H9 (cell line): Measurements from ENCODE around the gene GLRX2. TPM values are rescaled to one million over a fixed set of nuclear protein-coding genes. Genes with fewer than 3 reads are reported as not detected.

Experiments
- DNase-seq: peaks from one replicate; pipeline ENCODE4 v3.0.0-alpha.2; 2017
- H2AFZ ChIP-seq: one replicate; pipeline ENCODE4 v1.6.1; 2013; ENCODE audit warnings: mild to moderate bottlenecking, low read length, control low read depth, moderate library complexity
- H2AK5ac ChIP-seq: 2 replicates; pipeline ENCODE4 v1.6.1; 2013; ENCODE audit warnings: low read length, control low read depth, mixed read lengths; ENCODE audit not compliant: insufficient read length
- H2BK120ac ChIP-seq: one replicate; pipeline ENCODE4 v1.6.1; 2013; ENCODE audit warnings: low read depth, mild to moderate bottlenecking, low read length, control low read depth, inconsistent platforms; ENCODE audit not compliant: poor library complexity, severe bottlenecking
- H2BK12ac ChIP-seq: 2 replicates; pipeline ENCODE4 v1.6.1; 2013; ENCODE audit warnings: low read length, control low read depth, mixed read lengths, low read depth; ENCODE audit not compliant: insufficient read length
- H2BK15ac ChIP-seq: 2 replicates; pipeline ENCODE4 v1.6.1; 2013; ENCODE audit warnings: low read depth, low read length, control low read depth
- H2BK20ac ChIP-seq: one replicate; pipeline ENCODE4 v1.6.1; 2013; ENCODE audit warnings: low read depth, mild to moderate bottlenecking, low read length, control low read depth, inconsistent platforms; ENCODE audit not compliant: poor library complexity, severe bottlenecking
- H2BK5ac ChIP-seq: 2 replicates; pipeline ENCODE4 v1.6.1; 2013; ENCODE audit warnings: low read length, control low read depth, mixed read lengths; ENCODE audit not compliant: insufficient read length
- H3K14ac ChIP-seq: 2 replicates; pipeline ENCODE4 v1.6.1; 2013; ENCODE audit warnings: low read length, control low read depth; ENCODE audit not compliant: insufficient read depth
- H3K18ac ChIP-seq: 2 replicates; pipeline ENCODE4 v1.6.1; 2013; ENCODE audit warnings: low read depth, mild to moderate bottlenecking, mixed read lengths, low read length, control low read depth; ENCODE audit not compliant: insufficient read length
- H3K23ac ChIP-seq: 2 replicates; pipeline ENCODE4 v1.6.1; 2013; ENCODE audit warnings: low read length, control low read depth, mixed read lengths, low read depth; ENCODE audit not compliant: insufficient read length
- H3K23me2 ChIP-seq: 2 replicates; pipeline ENCODE4 v1.6.1; 2013; ENCODE audit warnings: low read depth, mild to moderate bottlenecking, mixed read lengths, low read length, control low read depth; ENCODE audit not compliant: insufficient read length, poor library complexity, severe bottlenecking
- H3K27ac ChIP-seq: 2 replicates; pipeline ENCODE4 v1.5.1; 2013; ENCODE audit warnings: low read length, control low read depth, mixed read lengths, low read depth; ENCODE audit not compliant: insufficient read length
- H3K27me3 ChIP-seq: 2 replicates; pipeline ENCODE4 v1.6.1; 2013; ENCODE audit warnings: low read length, control low read depth, inconsistent platforms; ENCODE audit not compliant: insufficient read depth
- H3K4ac ChIP-seq: 2 replicates; pipeline ENCODE4 v1.6.1; 2013; ENCODE audit warnings: low read depth, mild to moderate bottlenecking, control low read depth, inconsistent platforms, low read length, moderate library complexity
- H3K4me1 ChIP-seq: 2 replicates; pipeline ENCODE4 v1.6.1; 2013; ENCODE audit warnings: low read length, control low read depth, inconsistent platforms; ENCODE audit not compliant: insufficient read depth
- H3K4me2 ChIP-seq: 2 replicates; pipeline ENCODE4 v1.6.1; 2013; ENCODE audit warnings: low read length, control low read depth, mixed read lengths; ENCODE audit not compliant: insufficient read length, insufficient read depth
- H3K56ac ChIP-seq: 2 replicates; pipeline ENCODE4 v1.6.1; 2013; ENCODE audit warnings: low read depth, mild to moderate bottlenecking, mixed read lengths, low read length, control low read depth; ENCODE audit not compliant: insufficient read length
- H3K79me1 ChIP-seq: 2 replicates; pipeline ENCODE4 v1.6.1; 2013; ENCODE audit warnings: low read depth, mild to moderate bottlenecking, moderate library complexity, low read length, control low read depth, inconsistent platforms; ENCODE audit not compliant: insufficient read depth, poor library complexity, severe bottlenecking
- H3K79me2 ChIP-seq: 2 replicates; pipeline ENCODE4 v1.6.1; 2013; ENCODE audit warnings: low read length, control low read depth, inconsistent platforms; ENCODE audit not compliant: insufficient read depth
- H3K9ac ChIP-seq: 2 replicates; pipeline ENCODE4 v1.6.1; 2013; ENCODE audit warnings: low read length, control low read depth, mixed read lengths; ENCODE audit not compliant: insufficient read length; ENCODE audit errors: extremely low read depth
- H3K9me3 ChIP-seq: one replicate; pipeline ENCODE4 v1.6.1; 2013; ENCODE audit warnings: low read depth, low read length, inconsistent platforms; ENCODE audit not compliant: control insufficient read depth
- H3T11ph ChIP-seq: one replicate; pipeline ENCODE4 v1.6.1; 2013; ENCODE audit warnings: mild to moderate bottlenecking, low read length, control low read depth, inconsistent platforms
- H4K20me1 ChIP-seq: one replicate; pipeline ENCODE4 v1.6.1; 2013; ENCODE audit not compliant: control insufficient read depth, insufficient read length, insufficient read depth
- H4K5ac ChIP-seq: 2 replicates; pipeline ENCODE4 v1.6.1; 2013; ENCODE audit warnings: low read depth, mild to moderate bottlenecking, mixed read lengths, low read length, control low read depth; ENCODE audit not compliant: insufficient read length
- H4K8ac ChIP-seq: replicated peaks from 2 replicates; pipeline ENCODE4 v1.6.1; 2013; ENCODE audit warnings: low read length, control low read depth, mixed read lengths, low read depth; ENCODE audit not compliant: insufficient read length
- H4K91ac ChIP-seq: 2 replicates; pipeline ENCODE4 v1.6.1; 2013; ENCODE audit warnings: low read depth, mild to moderate bottlenecking, moderate library complexity, mixed read lengths, low read length, control low read depth; ENCODE audit not compliant: insufficient read length
- H3K27ac Mint-ChIP-seq, 3 experiments: 2 replicates in 2 of 3; 3 replicates in 1 of 3; pipeline ENCODE4 v1.8.0; 2020 to 2021; ENCODE audit warnings: mixed read lengths in 3 of 3, mild to moderate bottlenecking in 1 of 3, moderate library complexity in 1 of 3
- H3K27me3 Mint-ChIP-seq: 2 replicates; pipeline ENCODE4 v1.8.0; 2021; ENCODE audit warnings: low read depth, mild to moderate bottlenecking, moderate library complexity, mixed read lengths
- H3K36me3 Mint-ChIP-seq, 3 experiments: 2 replicates in 2 of 3; 3 replicates in 1 of 3; pipeline ENCODE4 v1.8.0; 2020 to 2021; ENCODE audit warnings: low read depth in 3 of 3, mixed read lengths in 3 of 3; ENCODE audit not compliant: insufficient read depth in 1 of 3
- H3K4me1 Mint-ChIP-seq, 2 experiments: 2 replicates each; pipeline ENCODE4 v1.8.0; 2020; ENCODE audit warnings: mixed read lengths in 2 of 2
- H3K4me3 Mint-ChIP-seq, 2 experiments: 2 replicates in 1 of 2; 3 replicates in 1 of 2; pipeline ENCODE4 v1.8.0; 2020 to 2021; ENCODE audit warnings: mild to moderate bottlenecking in 2 of 2, mixed read lengths in 2 of 2, moderate library complexity in 1 of 2
- H3K9me3 Mint-ChIP-seq, 2 experiments: 2 replicates in 1 of 2; 3 replicates in 1 of 2; pipeline ENCODE4 v1.8.0; 2020; ENCODE audit warnings: mild to moderate bottlenecking in 2 of 2, mixed read lengths in 2 of 2, moderate library complexity in 1 of 2
- WGBS: extraction: QIAGEN DNeasy Blood & Tissue Kit; methylation state at CpG from one replicate; pipeline ENCODE4 v1.1.7; 2013; ENCODE audit warnings: missing lambda C conversion rate, low lambda C conversion rate, mixed read lengths; ENCODE audit not compliant: insufficient read length; ENCODE audit errors: extremely low coverage; 5-methylcytosine and 5-hydroxymethylcytosine counted together
- total RNA-seq: library from RNA; stranded (reverse); gene quantifications from 2 replicates; pipeline ENCODE4 v1.2.1, GENCODE V29; 2021
- TF ChIP-seq, protein P1 (sequence below): fragments of 200-600 bp; sonication (generic); conservative IDR thresholded peaks from 3 replicates; pipeline ENCODE4 v1.8.0; 2021; ENCODE audit warnings: antibody characterized with exemption, mild to moderate bottlenecking

The GLRX2 gene
- total RNA-seq, 1 experiment from 2014 or later = 10.1 TPM

DNA sequence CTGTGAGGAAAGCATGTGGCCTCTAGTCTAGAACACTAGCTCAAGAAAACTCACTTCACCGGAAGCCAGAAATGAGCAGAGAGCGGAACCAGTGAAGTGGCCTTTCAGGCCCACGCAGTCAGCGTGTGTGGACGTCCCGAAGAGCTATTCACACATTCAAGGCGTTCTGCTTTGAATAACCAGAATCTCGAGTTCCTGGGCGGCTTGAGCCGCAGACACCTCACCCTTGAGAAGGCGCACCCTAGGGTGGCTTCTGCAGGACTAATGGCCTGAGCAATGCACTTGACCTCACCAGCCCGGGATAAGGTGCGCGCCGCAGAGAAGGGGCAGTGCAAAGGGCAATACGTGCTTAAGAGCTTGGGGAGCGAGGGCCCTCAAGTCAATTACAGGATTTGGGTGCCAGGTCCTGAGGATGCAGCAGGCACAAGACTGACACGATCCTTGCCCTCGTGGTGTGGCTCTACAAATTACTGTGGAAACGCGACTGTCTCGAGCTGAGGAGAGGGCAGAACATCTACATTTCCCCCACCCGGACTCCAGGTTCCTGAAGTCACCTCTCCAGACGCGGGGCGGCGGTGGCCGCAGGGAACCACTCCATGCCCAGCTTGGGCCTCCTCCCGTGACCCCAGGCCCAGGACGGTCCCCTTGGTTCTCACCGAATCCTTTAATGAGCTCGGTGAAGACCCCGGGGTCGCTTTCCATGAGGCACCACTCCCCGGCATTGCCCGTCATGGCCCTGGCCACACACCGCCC is 46.5 kb downstream of the GLRX2 start:
- peak overlapping the region; percentile 20 for H4K91ac ChIP-seq
- H3K23me2 ChIP-seq = peaks cover 12% of the 10 kb centered on the region
- H4K5ac ChIP-seq = peak overlapping the region; percentile 94
- no peak overlapping the region for H3K23ac ChIP-seq
- H2BK20ac ChIP-seq = no peak overlapping the region
- H3K4me1 ChIP-seq = no peaks in the 10 kb centered on the region
- H3K4ac ChIP-seq = no peak overlapping the region; the same call in 1 of the 2 replicates
- peak overlapping the region; percentile 97 for H2BK12ac ChIP-seq
- no peaks in the 10 kb centered on the region for H3K27me3 ChIP-seq
- peak overlapping the region; percentile 95 to 99 (median 98) for H3K27ac Mint-ChIP-seq
- H3K4me1 Mint-ChIP-seq = peaks cover 17 to 25% of the 10 kb centered on the region in 2 experiments
- H3K4me2 ChIP-seq = peak overlapping the region; percentile 95
- peak overlapping the region; percentile 90 for H3K14ac ChIP-seq
- TF ChIP-seq, protein P1, sequence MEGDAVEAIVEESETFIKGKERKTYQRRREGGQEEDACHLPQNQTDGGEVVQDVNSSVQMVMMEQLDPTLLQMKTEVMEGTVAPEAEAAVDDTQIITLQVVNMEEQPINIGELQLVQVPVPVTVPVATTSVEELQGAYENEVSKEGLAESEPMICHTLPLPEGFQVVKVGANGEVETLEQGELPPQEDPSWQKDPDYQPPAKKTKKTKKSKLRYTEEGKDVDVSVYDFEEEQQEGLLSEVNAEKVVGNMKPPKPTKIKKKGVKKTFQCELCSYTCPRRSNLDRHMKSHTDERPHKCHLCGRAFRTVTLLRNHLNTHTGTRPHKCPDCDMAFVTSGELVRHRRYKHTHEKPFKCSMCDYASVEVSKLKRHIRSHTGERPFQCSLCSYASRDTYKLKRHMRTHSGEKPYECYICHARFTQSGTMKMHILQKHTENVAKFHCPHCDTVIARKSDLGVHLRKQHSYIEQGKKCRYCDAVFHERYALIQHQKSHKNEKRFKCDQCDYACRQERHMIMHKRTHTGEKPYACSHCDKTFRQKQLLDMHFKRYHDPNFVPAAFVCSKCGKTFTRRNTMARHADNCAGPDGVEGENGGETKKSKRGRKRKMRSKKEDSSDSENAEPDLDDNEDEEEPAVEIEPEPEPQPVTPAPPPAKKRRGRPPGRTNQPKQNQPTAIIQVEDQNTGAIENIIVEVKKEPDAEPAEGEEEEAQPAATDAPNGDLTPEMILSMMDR = no peak
- H3T11ph ChIP-seq = no peak overlapping the region
- no peaks in the 10 kb centered on the region for H3K27me3 Mint-ChIP-seq
- H2BK5ac ChIP-seq = peak overlapping the region; percentile 42
- peaks cover 28% of the 10 kb centered on the region; the same call in 1 of the 2 replicates for H3K79me2 ChIP-seq
- peaks cover 2 to 3% of the 10 kb centered on the region in 2 experiments; a peak in 1 of 5 replicates for H3K9me3 Mint-ChIP-seq
- H3K79me1 ChIP-seq = no peaks in the 10 kb centered on the region
- H3K36me3 Mint-ChIP-seq = peaks cover 0 to 11% (median 6%) of the 10 kb centered on the region in 3 experiments; a peak in 5 of 7 replicates
- H3K56ac ChIP-seq = no peak overlapping the region
- WGBS = no CpG with 5 or more reads among the region's 37 CpGs
- no peak overlapping the region for H2AK5ac ChIP-seq
- DNase-seq = peak; percentile 40
- H2BK120ac ChIP-seq = no peak overlapping the region
- H2BK15ac ChIP-seq = no peak overlapping the region
- H3K18ac ChIP-seq = no peak overlapping the region
- peak overlapping the region; percentile 85 to 99 for H3K4me3 Mint-ChIP-seq
- H4K20me1 ChIP-seq = no peaks in the 10 kb centered on the region
- H3K9me3 ChIP-seq = no peaks in the 10 kb centered on the region
- H4K8ac ChIP-seq = no peak overlapping the region
- H3K9ac ChIP-seq = peak overlapping the region; percentile 94
- H2AFZ ChIP-seq = no peak overlapping the region
- H3K27ac ChIP-seq = peak overlapping the region; percentile 79
